NCI-H2227 (cell line): ENCODE measurements around the gene MBNL3.
A peak's percentile ranks its signal among the peaks of the same experiment; 100 is the strongest.
"Not testable (repeated sequence)": the region's sequence is repeated elsewhere in the genome, so short reads cannot be mapped to it uniquely, and the experiment has no call there.

ENCODE experiments used
- DNase-seq: peaks from one replicate; lab custom pipeline; 2025; ENCODE audit not compliant: unreplicated experiment; lab: John Stamatoyannopoulos, UW

The MBNL3 gene

GRCh38 chrX:132480581-132481203 lies 8.1 kb downstream of the MBNL3 start:
- DNase-seq = no peak

DNA sequence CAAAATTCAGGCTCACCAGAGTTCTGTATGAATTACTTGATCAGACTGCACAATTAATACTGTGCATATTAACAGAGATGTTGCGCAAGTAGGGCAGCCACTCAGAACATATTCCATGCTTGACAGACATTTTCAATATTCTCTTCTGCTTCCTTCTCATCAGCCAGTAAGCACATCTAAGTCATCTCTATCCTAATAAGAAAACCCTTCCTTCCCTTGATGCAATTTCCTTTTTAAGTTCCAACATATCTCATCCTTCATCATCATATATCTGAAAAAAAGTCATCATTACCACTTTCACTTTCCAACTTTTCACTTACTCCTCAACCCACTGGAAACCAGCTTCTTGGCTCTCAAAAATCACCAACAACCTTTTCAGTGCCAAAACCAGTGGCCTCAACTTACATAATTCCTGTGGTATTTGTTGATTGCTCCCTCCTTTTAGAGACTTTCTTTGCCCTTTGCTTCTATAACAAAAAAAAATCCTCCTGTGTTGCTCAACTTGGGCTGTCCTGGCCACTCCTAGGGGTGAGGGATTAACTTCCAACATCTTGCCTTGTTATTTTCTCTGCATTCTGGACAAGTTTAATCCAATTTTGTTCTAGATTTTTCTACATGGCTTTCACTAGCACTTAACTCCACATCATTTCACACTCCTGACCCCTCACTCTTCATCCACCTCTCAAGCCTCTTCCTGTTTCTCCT lies 14.1 kb downstream of the MBNL3 start:
- no peak for DNase-seq

GRCh38 chrX:132472397-132472796 lies 16.4 kb downstream of the MBNL3 start:
- DNase-seq = no peak

DNA sequence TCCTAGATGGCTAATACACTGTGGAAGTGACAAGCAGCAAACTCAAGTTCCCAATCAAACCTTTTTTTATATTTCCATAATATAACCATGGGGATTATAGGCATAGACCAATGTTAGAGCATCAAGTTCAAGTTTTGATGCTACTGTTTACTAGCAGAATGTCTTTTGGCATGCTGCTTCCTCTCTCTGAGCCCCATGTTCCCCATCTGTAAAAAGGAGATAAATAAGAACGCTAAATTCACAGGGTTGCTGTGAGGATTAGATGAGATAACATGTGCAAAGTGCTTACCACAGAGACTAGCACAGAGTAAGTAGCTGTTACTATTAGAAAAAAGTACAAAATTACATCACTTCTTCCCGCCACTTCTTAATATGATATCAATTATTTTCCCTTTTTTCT lies 18.0 kb downstream of the MBNL3 start:
- no peak for DNase-seq

DNA sequence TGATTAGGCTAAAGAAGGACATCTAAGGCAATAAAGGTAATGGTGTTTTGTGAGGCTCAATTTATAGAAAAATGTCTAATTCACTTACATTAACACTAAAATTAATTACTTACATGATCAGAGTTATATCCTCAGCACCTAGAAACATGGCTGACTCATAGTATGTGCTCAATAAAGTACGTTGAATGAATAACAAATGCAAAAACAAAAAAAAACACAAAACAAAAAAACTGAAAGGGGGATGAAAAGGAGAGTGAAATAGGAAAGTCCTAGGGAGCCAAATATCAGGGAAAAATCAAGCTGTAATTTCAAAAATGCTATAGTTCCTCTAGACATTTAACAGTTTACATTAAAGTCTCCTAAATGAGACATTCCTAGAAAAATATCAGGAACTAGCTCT lies 18.7 kb downstream of the MBNL3 start:
- DNase-seq = no peak

DNA sequence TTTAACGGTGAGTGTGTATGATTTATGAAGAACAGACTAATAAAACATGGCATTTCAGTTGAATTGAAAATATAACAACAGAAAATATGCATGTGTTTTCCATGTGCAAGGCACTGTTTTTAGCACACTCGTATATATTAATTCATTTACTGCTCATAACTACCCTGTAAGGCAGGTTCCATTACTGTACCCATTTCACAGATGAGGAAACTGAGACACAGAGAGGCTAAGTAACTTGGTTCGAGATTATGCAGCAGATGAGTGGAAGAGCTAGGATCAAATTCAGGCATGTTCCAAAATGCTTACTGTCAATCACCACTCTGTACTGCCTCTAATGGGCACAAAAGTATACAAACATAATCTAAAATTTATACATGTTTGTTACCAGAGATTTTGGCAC lies 20.4 kb downstream of the MBNL3 start:
- DNase-seq = no peak

- DNase-seq = no peak
Measured at GRCh38 chrX:132467989-132468388, 20.8 kb downstream of the MBNL3 start.

DNA sequence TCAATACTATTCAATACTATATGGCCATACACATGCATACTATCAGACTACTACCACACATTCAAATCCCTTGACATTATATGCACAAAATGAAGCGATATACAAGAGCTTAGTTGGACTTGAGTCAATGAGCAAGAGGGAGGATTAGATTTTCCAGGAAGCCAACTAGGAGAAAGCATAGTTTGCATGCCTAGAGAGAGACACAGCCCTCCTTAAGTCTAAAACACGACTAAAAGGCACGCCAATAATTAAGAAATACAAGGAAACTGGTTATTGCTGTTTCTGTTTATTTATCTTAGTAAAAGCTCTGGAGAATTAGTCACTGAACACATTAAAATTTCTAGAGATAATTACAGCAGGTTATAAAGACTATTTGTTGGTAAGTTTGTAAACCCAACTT lies 21.8 kb downstream of the MBNL3 start:
- no peak for DNase-seq

DNA sequence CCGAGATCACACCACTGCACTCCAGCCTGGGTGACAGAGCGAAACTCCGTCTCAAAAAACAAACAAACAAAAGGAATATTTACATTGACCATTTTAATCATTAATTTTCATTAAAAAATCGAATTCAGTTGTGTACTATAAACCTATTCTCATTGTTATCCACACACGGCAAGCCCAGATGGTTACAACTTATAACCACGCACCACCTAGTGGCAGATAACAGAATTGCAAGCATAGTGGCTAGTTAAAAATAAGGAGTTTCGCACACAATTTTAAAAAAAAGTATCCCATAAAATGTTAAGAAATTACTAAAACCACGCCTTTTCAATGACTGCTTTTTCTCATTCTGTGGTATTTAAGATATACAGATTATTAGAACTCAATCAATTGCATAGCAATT lies 25.4 kb downstream of the MBNL3 start:
- DNase-seq = no peak

DNA sequence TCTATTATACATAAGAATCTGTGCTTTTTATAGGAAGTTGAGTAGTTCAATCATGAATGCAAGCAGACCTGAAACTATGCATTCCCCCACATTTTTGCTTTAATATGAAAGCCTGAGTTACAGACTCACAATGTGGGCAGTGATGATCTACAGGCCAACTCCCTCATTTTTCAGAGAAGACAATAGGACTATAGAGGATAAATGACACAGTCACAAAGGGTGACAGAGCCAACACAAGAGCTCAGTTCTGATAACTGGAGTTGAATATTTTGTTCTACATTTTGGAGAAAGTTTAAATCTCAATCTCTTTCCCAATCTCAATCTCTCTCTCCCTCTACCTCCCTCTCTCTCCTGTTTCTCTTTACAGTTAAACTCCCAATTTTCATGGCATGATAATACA lies 27.0 kb downstream of the MBNL3 start:
- no peak for DNase-seq

GRCh38 chrX:132452911-132453550 lies 35.8 kb downstream of the MBNL3 start:
- DNase-seq = peak; percentile 15

DNA sequence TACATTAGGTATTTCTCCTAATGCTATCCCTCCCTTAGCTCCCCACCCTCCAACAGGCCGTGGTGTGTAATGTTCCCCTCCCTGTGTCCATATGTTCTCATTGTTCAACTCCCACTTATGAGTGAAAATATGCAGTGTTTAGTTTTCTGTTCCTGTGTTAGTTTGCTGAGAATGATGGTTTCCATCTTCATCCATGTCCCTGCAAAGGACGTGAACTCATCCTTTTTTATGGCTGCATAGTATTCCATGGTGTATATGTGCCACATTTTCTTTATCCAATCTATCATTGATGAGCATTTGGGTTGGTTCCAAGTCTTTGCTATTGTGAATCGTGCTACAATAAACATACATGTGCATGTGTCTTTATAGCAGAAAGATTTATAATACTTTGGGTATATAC lies 42.9 kb downstream of the MBNL3 start:
- not testable (repeated sequence) for DNase-seq

- DNase-seq = no peak
Measured at GRCh38 chrX:132444936-132445335, 43.9 kb downstream of the MBNL3 start.

DNA sequence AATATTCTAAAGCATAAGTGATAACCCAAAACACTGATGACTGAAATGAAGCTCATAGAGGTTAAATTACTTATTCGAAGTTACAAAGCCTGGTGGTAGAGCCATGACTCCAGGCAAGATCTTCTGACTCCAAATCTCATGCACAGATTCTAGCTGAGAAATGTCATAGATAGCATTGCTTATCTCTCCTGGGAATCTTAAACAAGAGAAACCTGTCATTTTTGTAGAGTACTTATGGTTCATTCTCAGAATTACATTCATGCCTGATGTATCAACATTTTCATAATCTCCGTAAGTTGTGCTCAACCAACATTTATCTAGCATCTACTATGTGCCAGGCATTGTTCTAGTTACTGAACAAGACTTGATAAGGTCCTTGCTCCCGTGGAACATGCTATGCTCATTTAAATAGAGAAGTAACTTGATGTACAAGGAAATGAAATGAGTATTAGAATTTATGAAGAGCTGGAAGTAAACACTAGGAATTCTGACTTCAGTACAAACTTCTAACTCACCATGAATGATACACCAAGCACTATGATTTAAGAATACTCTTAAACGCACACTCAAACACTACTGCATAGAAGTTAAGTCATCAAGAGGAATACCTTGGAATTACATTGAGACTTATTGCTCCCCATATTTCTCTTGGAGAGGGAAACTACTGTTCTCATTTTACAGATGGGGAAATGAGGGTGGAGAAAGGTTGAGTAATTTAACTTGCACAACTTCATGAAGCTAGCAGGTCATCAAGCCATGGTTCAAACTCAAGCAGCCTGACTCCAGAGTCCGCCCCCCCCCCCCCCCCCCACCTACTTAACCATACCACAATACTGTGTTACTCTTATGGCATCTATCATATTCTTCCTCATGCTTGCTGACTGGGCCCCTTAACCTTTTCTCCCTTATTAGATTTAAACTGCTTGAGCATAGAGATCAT lies 45.4 kb downstream of the MBNL3 start:
- DNase-seq = no peak

DNA sequence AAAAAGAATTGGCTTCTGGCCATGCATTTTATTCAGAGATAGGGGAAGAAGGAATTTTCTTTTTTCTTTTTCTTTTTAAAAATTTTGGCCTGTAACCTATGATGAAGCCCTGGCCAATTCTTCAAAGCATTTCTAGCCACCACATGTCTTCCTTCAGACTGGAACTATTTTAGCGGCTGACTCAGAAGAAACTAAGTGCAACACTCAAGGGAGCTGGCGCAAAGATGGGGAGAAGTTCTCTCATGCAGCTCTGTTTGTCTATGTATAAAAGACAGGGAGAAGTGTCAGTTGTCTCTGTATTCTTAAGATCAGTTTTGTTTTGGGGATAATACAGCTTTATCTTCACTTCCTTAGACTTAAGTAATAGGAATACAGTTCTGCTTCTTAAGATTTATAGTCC lies 46.1 kb downstream of the MBNL3 start:
- DNase-seq = no peak

- DNase-seq = no peak
Measured at GRCh38 chrX:132435222-132435621, 53.6 kb downstream of the MBNL3 start.

DNA sequence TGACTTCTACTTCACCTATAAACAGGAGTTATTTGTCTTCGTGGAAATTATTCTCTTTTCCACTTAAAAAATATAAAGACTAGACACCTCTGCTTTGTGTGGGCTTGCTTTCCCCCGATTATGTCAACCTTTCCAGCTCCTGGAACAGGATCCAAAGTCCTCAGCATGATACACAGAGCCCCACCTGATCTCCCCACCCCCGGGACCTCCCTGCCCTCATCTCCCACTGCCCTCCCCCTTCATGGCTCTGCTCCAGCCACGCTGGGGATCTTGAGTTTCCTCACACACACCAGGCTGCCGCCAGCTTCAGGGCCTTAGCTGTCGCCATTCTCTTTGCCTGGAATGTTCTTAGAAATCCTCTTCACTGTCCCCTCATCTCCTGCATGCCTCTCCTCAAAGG lies 55.3 kb downstream of the MBNL3 start:
- DNase-seq = no peak

GRCh38 chrX:132433001-132433400 lies 55.8 kb downstream of the MBNL3 start:
- DNase-seq = no peak

DNA sequence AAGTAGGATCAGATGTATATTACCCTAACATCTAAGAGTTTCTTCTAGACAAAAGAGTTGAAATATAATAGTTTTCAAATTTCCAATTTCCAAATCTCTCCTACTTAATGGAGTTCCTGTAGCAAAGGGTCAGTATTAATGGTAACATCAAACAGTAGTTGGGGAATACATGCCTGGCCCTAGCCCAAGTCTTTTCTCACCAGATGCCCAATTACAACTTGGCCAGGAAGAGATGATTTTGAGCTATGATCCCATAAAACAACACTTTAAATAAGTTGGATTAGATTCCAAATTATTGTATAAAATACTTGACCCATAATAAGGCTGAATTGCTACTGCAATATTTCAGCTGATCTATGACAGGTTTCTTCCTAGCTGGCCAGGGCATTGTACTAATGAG lies 59.9 kb downstream of the MBNL3 start:
- DNase-seq = no peak

DNA sequence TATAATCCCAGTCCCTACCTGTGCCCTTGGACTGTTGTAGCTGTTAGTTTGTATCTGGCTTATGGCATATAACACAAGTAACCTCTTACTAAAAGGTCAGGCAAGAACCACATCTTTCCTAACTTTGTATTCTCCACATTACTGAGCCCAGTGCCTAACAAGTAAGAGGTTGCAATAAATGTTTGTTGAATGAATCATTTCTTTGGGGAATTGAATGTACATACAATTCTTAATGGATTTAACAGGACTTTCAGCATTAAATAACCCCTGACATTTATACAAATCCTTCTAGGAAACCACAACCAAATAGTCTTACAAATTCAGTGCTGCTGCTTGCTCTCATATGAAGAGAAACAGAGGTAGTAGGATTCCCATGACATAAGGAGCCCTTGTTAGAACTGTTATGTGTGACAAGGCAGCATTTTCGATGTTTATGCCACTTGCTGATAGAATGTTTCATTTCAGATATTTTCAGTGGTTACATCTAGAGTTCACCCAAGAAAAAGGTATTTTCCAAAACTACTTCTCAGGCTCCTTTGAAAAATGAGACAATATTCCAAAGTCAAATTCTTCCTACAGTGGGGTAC lies 62.0 kb downstream of the MBNL3 start:
- DNase-seq = no peak

DNA sequence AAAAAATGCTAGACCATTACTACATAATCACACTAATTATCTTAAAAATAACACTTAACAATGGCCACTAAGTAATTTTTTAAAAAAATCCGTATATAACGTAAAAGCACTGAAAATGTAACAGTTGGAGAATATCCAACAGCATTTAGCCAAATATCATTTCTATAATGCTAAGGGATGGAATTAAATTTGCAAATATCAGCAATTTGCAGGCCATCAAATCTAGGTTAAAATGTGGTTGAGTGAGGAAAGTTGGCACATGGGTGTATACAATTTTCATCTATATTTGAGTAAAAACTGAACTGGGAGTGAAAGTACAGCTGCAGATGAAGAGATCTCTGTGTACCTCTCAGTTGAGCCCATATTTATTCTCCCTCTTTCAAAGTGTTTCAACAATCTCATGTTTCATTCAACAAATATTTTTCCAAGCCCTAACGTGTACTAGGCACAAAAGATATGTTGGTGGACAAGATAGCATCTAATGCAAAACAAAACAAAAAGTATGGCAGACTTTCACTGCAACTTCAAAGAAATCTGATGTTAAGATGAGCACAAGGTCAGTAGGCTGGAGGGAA lies 63.0 kb downstream of the MBNL3 start:
- no peak for DNase-seq
